ENCODE measurements around the gene RCBTB1. TPM values are rescaled to one million over a fixed set of nuclear protein-coding genes. Genes with fewer than 3 reads are reported as not detected.

RCBTB1 gene
- total RNA-seq, 1 experiment from 2014 or later = 26.1 TPM

DNA sequence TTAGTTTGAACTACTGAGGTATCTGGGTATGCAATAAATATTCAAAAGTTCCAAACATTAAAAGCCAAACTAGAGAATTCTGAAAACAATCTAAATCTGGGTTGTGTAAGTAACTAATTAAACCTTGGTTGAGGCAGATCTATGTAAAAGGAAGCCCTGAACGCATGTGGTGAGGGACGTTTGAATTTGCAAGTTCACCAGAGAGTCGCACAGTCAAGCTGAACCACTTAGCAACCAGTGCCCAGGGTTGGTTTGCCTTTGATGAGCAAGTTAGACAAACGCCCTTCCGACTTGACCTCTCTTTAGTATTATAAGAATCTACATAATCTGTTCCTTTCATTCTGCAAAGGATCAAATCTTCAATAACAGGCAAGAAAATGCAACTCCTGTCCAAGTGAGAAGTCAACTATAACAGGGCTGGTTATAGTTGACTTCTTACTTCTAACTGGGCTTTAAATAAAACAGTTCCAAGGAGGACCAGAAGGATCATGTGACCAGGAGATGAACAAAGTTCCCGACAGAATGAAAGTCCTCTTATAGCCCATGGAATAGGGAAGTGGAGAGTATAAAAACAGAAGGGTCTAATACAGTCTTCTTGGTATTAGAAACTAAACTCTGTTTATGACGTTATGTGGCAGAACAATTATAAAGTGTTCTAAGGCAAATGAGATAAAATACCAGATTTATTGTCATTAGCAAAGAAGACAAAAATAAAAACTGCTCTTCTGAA lies 49.0 kb downstream of the RCBTB1 start:
- no peak overlapping the region for H2AFZ ChIP-seq (ENCODE audit: low read length)
- no peak overlapping the region for H2BK20ac ChIP-seq (ENCODE audit: low read depth, low read length, poor library complexity, severe bottlenecking)
- no peak for DNase-seq
- H3K9me3 ChIP-seq (ENCODE audit: control insufficient read depth, low read depth, low read length) = no peaks in the 10 kb centered on the region
- no peak overlapping the region for H4K91ac ChIP-seq (ENCODE audit: insufficient read length, low read depth, low read length)
- no peak overlapping the region for H3K4me2 ChIP-seq (ENCODE audit: insufficient read depth, insufficient read length, low read length)
- Mint-ChIP-seq H3K4me1 (peaks cover 7 to 9% of the 10 kb centered on the region in 2 experiments; a peak in 1 of 4 replicates), H3K27ac (no peak overlapping the region), H3K4me3 (no peak overlapping the region), H3K9me3 (no peaks in the 10 kb centered on the region), H3K36me3 (ENCODE audit: insufficient read depth in 1 of 3, low read depth in 3 of 3) (peaks cover 5 to 43% (median 43%) of the 10 kb centered on the region in 3 experiments; a peak in 6 of 7 replicates), H3K27me3 (ENCODE audit: low read depth) (no peaks in the 10 kb centered on the region; the same call in 1 of the 2 replicates)
- H2AK5ac ChIP-seq (ENCODE audit: insufficient read length, low read length) = no peak overlapping the region
- no peak overlapping the region for H2BK120ac ChIP-seq (ENCODE audit: low read depth, low read length, poor library complexity, severe bottlenecking)
- no peaks in the 10 kb centered on the region for H3K27me3 ChIP-seq (ENCODE audit: insufficient read depth, low read length)
- no peak overlapping the region for H2BK5ac ChIP-seq (ENCODE audit: insufficient read length, low read length)
- WGBS (ENCODE audit: extremely low coverage, insufficient read length, low lambda C conversion rate) = no CpG with 5 or more reads among the region's 7 CpGs
- no peaks in the 10 kb centered on the region for H3K79me1 ChIP-seq (ENCODE audit: insufficient read depth, low read depth, low read length, poor library complexity, severe bottlenecking)
- H3K56ac ChIP-seq (ENCODE audit: insufficient read length, low read depth, low read length) = no peak overlapping the region
- H3K27ac ChIP-seq (ENCODE audit: insufficient read length, low read depth, low read length) = no peak overlapping the region
- no peak overlapping the region for H2BK12ac ChIP-seq (ENCODE audit: insufficient read length, low read depth, low read length)
- H3K14ac ChIP-seq (ENCODE audit: insufficient read depth, low read length) = no peak overlapping the region
- H2BK15ac ChIP-seq (ENCODE audit: low read depth, low read length) = no peak overlapping the region
- H3K9ac ChIP-seq (ENCODE audit: extremely low read depth, insufficient read length, low read length) = no peak overlapping the region
- no peak overlapping the region for H3K18ac ChIP-seq (ENCODE audit: insufficient read length, low read depth, low read length)
- no peak overlapping the region for H3K4ac ChIP-seq (ENCODE audit: low read depth, low read length)
- H3K23me2 ChIP-seq (ENCODE audit: insufficient read length, low read depth, low read length, poor library complexity, severe bottlenecking) = no peaks in the 10 kb centered on the region
- no peaks in the 10 kb centered on the region for H3K79me2 ChIP-seq (ENCODE audit: insufficient read depth, low read length)
- no peaks in the 10 kb centered on the region for H4K20me1 ChIP-seq (ENCODE audit: control insufficient read depth, insufficient read depth, insufficient read length)
- no peak overlapping the region for H3T11ph ChIP-seq (ENCODE audit: low read length)
- TF ChIP-seq, protein P1, sequence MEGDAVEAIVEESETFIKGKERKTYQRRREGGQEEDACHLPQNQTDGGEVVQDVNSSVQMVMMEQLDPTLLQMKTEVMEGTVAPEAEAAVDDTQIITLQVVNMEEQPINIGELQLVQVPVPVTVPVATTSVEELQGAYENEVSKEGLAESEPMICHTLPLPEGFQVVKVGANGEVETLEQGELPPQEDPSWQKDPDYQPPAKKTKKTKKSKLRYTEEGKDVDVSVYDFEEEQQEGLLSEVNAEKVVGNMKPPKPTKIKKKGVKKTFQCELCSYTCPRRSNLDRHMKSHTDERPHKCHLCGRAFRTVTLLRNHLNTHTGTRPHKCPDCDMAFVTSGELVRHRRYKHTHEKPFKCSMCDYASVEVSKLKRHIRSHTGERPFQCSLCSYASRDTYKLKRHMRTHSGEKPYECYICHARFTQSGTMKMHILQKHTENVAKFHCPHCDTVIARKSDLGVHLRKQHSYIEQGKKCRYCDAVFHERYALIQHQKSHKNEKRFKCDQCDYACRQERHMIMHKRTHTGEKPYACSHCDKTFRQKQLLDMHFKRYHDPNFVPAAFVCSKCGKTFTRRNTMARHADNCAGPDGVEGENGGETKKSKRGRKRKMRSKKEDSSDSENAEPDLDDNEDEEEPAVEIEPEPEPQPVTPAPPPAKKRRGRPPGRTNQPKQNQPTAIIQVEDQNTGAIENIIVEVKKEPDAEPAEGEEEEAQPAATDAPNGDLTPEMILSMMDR (conservative IDR thresholded peaks at IDR 0.05) = no peak
- H3K4me1 ChIP-seq (ENCODE audit: insufficient read depth, low read length) = no peaks in the 10 kb centered on the region
- H3K23ac ChIP-seq (ENCODE audit: insufficient read length, low read depth, low read length) = no peak overlapping the region
- H4K5ac ChIP-seq (ENCODE audit: insufficient read length, low read depth, low read length) = no peak overlapping the region
- H4K8ac ChIP-seq (replicated peaks; ENCODE audit: insufficient read length, low read depth, low read length) = no peak overlapping the region

Measured in H9 (cell line).